Measurements from ENCODE around the gene GOLGA8Q.
"Not testable (repeated sequence)": the region's sequence is repeated elsewhere in the genome, so short reads cannot be mapped to it uniquely, and the experiment has no call there.

DNA sequence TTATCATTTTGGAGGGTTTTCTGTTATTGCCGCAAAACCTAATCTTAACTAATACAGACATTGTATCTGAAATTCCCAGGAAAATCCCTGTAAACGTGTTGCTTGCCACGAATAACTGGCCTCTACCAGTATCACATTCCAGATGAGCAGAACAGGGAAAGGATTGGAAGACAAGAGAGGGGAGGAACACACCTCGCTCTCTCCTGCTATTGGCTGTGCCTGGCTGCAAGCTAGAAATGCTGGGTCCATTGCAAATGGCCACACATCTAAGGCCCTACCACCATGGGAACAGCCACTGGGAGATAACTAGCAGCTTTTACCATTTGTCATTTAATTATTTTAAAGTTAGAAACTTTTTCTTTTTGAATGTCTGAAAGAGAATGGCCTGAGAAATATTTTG, 37.3 kb upstream of the GOLGA8Q start:
- TF ChIP-seq, protein P1, sequence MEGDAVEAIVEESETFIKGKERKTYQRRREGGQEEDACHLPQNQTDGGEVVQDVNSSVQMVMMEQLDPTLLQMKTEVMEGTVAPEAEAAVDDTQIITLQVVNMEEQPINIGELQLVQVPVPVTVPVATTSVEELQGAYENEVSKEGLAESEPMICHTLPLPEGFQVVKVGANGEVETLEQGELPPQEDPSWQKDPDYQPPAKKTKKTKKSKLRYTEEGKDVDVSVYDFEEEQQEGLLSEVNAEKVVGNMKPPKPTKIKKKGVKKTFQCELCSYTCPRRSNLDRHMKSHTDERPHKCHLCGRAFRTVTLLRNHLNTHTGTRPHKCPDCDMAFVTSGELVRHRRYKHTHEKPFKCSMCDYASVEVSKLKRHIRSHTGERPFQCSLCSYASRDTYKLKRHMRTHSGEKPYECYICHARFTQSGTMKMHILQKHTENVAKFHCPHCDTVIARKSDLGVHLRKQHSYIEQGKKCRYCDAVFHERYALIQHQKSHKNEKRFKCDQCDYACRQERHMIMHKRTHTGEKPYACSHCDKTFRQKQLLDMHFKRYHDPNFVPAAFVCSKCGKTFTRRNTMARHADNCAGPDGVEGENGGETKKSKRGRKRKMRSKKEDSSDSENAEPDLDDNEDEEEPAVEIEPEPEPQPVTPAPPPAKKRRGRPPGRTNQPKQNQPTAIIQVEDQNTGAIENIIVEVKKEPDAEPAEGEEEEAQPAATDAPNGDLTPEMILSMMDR (IDR thresholded peaks at IDR 0.05), result not testable (repeated sequence)
- TF ChIP-seq POLR2A (IDR thresholded peaks at IDR 0.05), result not testable (repeated sequence)
